HEK293 (cell line): ENCODE data around the gene ATP6V0C.

Experiments
- CTCF ChIA-PET: fragments of 350-600 bp; formaldehyde crosslinking; extraction: SDS; loops from one replicate; lab custom pipeline; 2021; ENCODE audit warnings: antibody characterized with exemption; lab: Yijun Ruan, JAX
- POLR2A ChIA-PET: fragments of 300-600 bp; formaldehyde crosslinking; extraction: SDS; loops from one replicate; lab custom pipeline; 2020; ENCODE audit warnings: antibody characterized with exemption, inconsistent platforms; lab: Yijun Ruan, JAX
- H3K27ac ChIP-seq: fragments of 200-500 bp; sonication (Bioruptor generic); 2 replicates; pipeline ENCODE4 v1.5.1; 2014; ENCODE audit warnings: low read depth, low read length, control low read depth, inconsistent platforms; ENCODE audit errors: extremely low read depth
- H3K36me3 ChIP-seq, 2 experiments: fragments of 200-500 bp in 1 of 2; sonication (Bioruptor generic) in 1 of 2; 1 replicate in 1 of 2; 2 replicates in 1 of 2; pipeline ENCODE4 v1.5.1; 2014 to 2017; ENCODE audit warnings: inconsistent platforms in 2 of 2, low read length in 2 of 2; ENCODE audit not compliant: control insufficient read depth in 2 of 2, insufficient read depth in 1 of 2
- H3K4me1 ChIP-seq: fragments of 200-500 bp; sonication (Bioruptor generic); 2 replicates; pipeline ENCODE4 v1.5.1; 2014; ENCODE audit warnings: mild to moderate bottlenecking, low read length, inconsistent platforms; ENCODE audit not compliant: control insufficient read depth, insufficient read depth
- H3K4me3 ChIP-seq: 2 replicates; pipeline ENCODE4 v1.5.1; 2011; ENCODE audit warnings: low read depth, mild to moderate bottlenecking, control low read depth, low read length, moderate library complexity
- H3K9me3 ChIP-seq: fragments of 200-500 bp; sonication (Bioruptor generic); 2 replicates; pipeline ENCODE4 v1.5.1; 2014; ENCODE audit warnings: low read depth, low read length, inconsistent platforms; ENCODE audit not compliant: control insufficient read depth, insufficient read depth
- IKZF3 ChIP-seq: fragments of 450-650 bp; IDR thresholded peaks from 2 replicates; pipeline ENCODE4 v1.5.0; 2018; ENCODE audit warnings: missing biosample characterization, mild to moderate bottlenecking, missing genetic modification characterization, moderate library complexity
- ZBTB8A ChIP-seq: fragments of 450-650 bp; formaldehyde crosslinking; IDR thresholded peaks from 2 replicates; pipeline ENCODE4 v1.5.1; 2016; ENCODE audit warnings: missing biosample characterization, missing genetic modification characterization
- ZFP69B ChIP-seq: fragments of 450-650 bp; formaldehyde crosslinking; IDR thresholded peaks from 2 replicates; pipeline ENCODE4 v1.5.1; 2016; ENCODE audit warnings: missing biosample characterization, missing genetic modification characterization
- ZNF146 ChIP-seq: fragments of 450-650 bp; formaldehyde crosslinking; IDR thresholded peaks from 2 replicates; pipeline ENCODE4 v1.5.1; 2016; ENCODE audit warnings: missing biosample characterization, missing genetic modification characterization
- ZNF2 ChIP-seq: fragments of 450-650 bp; formaldehyde crosslinking; IDR thresholded peaks from 2 replicates; pipeline ENCODE4 v1.5.1; 2016; ENCODE audit warnings: missing biosample characterization, missing genetic modification characterization
- ZNF324 ChIP-seq: fragments of 450-650 bp; formaldehyde crosslinking; IDR thresholded peaks from 2 replicates; pipeline ENCODE4 v1.5.1; 2016; ENCODE audit warnings: missing biosample characterization, missing genetic modification characterization
- ZNF335 ChIP-seq: fragments of 450-650 bp; formaldehyde crosslinking; conservative IDR thresholded peaks from 2 replicates; pipeline ENCODE4 v1.5.1; 2016; ENCODE audit warnings: missing biosample characterization, missing genetic modification characterization
- ZNF600 ChIP-seq: fragments of 450-650 bp; formaldehyde crosslinking; IDR thresholded peaks from 2 replicates; pipeline ENCODE4 v1.5.1; 2016; ENCODE audit warnings: missing biosample characterization, missing genetic modification characterization
- ZNF792 ChIP-seq: fragments of 450-650 bp; formaldehyde crosslinking; IDR thresholded peaks from 2 replicates; pipeline ENCODE4 v1.5.1; 2016; ENCODE audit warnings: missing biosample characterization, missing genetic modification characterization
- TF ChIP-seq, protein P1 (sequence below): fragments of 450-650 bp; formaldehyde crosslinking; IDR thresholded peaks from 2 replicates; pipeline ENCODE4 v1.5.1; 2016; ENCODE audit warnings: missing biosample characterization, missing genetic modification characterization
- TF ChIP-seq, protein P2 (sequence below): fragments of 450-650 bp; formaldehyde crosslinking; IDR thresholded peaks from 2 replicates; pipeline ENCODE4 v1.5.1; 2016; ENCODE audit warnings: missing biosample characterization, missing genetic modification characterization, borderline replicate concordance
- TF ChIP-seq, protein P3 (sequence below): fragments of 450-650 bp; formaldehyde crosslinking; IDR thresholded peaks from 2 replicates; pipeline ENCODE4 v1.5.1; 2016; ENCODE audit warnings: missing biosample characterization, missing genetic modification characterization
- TF ChIP-seq, protein P4 (sequence below): fragments of 450-650 bp; formaldehyde crosslinking; IDR thresholded peaks from 2 replicates; pipeline ENCODE4 v1.5.1; 2016; ENCODE audit warnings: missing biosample characterization, missing genetic modification characterization

Gene ATP6V0C

DNA sequence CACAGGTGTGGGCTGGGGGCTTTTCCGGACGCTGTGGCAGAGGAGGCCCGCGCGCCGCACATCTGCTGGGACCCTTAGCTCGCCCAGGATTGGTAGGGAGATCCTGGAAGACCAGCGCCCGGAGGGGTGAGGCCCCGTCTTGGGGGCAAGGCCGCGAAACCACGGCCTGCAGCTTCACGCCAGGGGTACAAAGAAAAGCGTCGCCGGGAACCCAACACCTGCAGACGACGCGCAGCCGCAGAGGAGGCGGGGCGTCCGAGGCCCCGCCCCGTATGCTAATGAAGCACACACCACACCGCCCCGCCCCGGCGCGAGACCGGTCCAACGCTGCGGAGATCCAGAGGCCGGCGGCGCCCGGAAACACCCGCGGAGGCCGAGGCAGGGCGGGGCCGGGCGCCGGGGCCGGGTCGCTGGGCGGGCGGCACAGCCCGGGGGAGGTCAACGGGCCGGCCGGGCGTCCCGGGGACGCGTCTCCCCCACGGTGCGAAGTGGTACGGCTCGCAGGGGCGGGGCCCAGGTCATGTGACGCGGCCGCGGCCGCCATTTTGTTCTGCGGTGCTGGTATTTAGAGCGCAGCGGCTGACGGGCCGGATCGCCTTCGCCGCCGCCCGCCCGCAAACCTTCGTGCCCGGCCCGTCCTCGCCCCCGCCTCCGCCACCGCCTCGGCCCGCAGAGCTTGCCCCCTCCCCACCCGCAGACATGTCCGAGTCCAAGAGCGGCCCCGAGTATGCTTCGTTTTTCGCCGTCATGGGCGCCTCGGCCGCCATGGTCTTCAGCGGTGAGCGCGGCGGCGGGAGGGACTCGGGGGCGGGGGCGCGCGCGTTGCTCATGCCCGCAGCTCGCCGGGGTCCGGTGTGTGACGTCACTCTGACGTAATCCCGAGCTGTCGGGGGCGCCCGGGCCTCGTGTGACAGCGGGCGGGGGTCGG lies at the start of gene ATP6V0C (continued):
- TF ChIP-seq, protein P1, sequence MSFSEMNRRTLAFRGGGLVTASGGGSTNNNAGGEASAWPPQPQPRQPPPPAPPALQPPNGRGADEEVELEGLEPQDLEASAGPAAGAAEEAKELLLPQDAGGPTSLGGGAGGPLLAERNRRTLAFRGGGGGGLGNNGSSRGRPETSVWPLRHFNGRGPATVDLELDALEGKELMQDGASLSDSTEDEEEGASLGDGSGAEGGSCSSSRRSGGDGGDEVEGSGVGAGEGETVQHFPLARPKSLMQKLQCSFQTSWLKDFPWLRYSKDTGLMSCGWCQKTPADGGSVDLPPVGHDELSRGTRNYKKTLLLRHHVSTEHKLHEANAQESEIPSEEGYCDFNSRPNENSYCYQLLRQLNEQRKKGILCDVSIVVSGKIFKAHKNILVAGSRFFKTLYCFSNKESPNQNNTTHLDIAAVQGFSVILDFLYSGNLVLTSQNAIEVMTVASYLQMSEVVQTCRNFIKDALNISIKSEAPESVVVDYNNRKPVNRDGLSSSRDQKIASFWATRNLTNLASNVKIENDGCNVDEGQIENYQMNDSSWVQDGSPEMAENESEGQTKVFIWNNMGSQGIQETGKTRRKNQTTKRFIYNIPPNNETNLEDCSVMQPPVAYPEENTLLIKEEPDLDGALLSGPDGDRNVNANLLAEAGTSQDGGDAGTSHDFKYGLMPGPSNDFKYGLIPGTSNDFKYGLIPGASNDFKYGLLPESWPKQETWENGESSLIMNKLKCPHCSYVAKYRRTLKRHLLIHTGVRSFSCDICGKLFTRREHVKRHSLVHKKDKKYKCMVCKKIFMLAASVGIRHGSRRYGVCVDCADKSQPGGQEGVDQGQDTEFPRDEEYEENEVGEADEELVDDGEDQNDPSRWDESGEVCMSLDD (tag by site-specific recombination) = no peak
- TF ChIP-seq, protein P2, sequence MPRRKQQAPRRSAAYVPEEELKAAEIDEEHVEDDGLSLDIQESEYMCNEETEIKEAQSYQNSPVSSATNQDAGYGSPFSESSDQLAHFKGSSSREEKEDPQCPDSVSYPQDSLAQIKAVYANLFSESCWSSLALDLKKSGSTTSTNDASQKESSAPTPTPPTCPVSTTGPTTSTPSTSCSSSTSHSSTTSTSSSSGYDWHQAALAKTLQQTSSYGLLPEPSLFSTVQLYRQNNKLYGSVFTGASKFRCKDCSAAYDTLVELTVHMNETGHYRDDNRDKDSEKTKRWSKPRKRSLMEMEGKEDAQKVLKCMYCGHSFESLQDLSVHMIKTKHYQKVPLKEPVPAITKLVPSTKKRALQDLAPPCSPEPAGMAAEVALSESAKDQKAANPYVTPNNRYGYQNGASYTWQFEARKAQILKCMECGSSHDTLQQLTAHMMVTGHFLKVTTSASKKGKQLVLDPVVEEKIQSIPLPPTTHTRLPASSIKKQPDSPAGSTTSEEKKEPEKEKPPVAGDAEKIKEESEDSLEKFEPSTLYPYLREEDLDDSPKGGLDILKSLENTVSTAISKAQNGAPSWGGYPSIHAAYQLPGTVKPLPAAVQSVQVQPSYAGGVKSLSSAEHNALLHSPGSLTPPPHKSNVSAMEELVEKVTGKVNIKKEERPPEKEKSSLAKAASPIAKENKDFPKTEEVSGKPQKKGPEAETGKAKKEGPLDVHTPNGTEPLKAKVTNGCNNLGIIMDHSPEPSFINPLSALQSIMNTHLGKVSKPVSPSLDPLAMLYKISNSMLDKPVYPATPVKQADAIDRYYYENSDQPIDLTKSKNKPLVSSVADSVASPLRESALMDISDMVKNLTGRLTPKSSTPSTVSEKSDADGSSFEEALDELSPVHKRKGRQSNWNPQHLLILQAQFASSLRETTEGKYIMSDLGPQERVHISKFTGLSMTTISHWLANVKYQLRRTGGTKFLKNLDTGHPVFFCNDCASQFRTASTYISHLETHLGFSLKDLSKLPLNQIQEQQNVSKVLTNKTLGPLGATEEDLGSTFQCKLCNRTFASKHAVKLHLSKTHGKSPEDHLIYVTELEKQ (tag by site-specific recombination) = no peak
- TF ChIP-seq ZNF146 (tag by site-specific recombination) = peak; percentile 47; the same call in 1 of the 2 replicates
- TF ChIP-seq, protein P3, sequence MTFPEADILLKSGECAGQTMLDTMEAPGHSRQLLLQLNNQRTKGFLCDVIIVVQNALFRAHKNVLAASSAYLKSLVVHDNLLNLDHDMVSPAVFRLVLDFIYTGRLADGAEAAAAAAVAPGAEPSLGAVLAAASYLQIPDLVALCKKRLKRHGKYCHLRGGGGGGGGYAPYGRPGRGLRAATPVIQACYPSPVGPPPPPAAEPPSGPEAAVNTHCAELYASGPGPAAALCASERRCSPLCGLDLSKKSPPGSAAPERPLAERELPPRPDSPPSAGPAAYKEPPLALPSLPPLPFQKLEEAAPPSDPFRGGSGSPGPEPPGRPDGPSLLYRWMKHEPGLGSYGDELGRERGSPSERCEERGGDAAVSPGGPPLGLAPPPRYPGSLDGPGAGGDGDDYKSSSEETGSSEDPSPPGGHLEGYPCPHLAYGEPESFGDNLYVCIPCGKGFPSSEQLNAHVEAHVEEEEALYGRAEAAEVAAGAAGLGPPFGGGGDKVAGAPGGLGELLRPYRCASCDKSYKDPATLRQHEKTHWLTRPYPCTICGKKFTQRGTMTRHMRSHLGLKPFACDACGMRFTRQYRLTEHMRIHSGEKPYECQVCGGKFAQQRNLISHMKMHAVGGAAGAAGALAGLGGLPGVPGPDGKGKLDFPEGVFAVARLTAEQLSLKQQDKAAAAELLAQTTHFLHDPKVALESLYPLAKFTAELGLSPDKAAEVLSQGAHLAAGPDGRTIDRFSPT (tag by site-specific recombination) = peak; percentile 2; the same call in 1 of the 2 replicates
- 0 out of 2 replicates have a peak, but pooled peaks have one; percentile 29 for TF ChIP-seq ZNF2 (tag by site-specific recombination)
- TF ChIP-seq ZNF335 (tag by site-specific recombination) = peak; percentile 55
- 0 out of 2 replicates have a peak, but pooled peaks have one; percentile 21 for TF ChIP-seq ZFP69B (tag by site-specific recombination)
- no peak; the same call in 1 of the 2 replicates for TF ChIP-seq ZNF324
- TF ChIP-seq, all 188 proteins: peak for 47

DNA sequence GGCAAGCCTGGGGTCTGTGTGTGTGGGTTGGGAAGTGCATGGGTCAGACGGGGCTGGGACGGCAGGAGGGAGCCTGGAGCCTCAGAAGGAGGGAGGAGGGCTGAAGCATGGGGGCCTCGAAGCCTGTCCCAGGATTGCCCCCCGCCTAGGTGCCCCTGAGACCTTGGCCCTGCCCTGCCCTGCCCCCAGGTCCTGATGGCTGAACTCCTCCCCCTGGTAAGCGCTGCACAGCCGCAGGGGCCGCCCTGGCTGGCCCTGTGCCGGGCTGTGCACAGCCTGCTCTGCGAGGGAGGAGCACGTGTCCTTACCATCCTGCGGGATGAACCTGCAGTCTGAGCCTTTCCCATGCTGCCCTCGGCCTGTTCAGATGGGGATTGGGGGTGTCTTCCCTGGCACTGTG lies 49.4 kb upstream of the ATP6V0C start:
- H3K36me3 ChIP-seq = peaks cover 0 to 32% of the 10 kb centered on the region in 2 experiments; a peak in 1 of 3 replicates
- H3K9me3 ChIP-seq = no peaks in the 10 kb centered on the region
- POLR2A ChIA-PET = no interaction called here
- CTCF ChIA-PET = no interaction called here
- H3K4me3 ChIP-seq = no peak overlapping the region
- H3K27ac ChIP-seq = no peak overlapping the region
- TF ChIP-seq ZNF792 (tag by site-specific recombination) (no peak), ZNF600 (tag by site-specific recombination) (peak; percentile 83), ZBTB8A (tag by site-specific recombination) (0 out of 2 replicates have a peak, but pooled peaks have one; percentile 39), ZFP69B (tag by site-specific recombination) (no peak), IKZF3 (tag by site-specific recombination) (0 out of 2 replicates have a peak, but pooled peaks have one; percentile 18)
- TF ChIP-seq, protein P4, sequence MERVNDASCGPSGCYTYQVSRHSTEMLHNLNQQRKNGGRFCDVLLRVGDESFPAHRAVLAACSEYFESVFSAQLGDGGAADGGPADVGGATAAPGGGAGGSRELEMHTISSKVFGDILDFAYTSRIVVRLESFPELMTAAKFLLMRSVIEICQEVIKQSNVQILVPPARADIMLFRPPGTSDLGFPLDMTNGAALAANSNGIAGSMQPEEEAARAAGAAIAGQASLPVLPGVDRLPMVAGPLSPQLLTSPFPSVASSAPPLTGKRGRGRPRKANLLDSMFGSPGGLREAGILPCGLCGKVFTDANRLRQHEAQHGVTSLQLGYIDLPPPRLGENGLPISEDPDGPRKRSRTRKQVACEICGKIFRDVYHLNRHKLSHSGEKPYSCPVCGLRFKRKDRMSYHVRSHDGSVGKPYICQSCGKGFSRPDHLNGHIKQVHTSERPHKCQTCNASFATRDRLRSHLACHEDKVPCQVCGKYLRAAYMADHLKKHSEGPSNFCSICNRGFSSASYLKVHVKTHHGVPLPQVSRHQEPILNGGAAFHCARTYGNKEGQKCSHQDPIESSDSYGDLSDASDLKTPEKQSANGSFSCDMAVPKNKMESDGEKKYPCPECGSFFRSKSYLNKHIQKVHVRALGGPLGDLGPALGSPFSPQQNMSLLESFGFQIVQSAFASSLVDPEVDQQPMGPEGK (tag by site-specific recombination) = peak; percentile 29; the same call in 1 of the 2 replicates
- H3K4me1 ChIP-seq = peaks cover 24% of the 10 kb centered on the region
